Spleen (tissue), 11 donors: ENCODE measurements around the gene BMP2. TPM values are rescaled to one million over a fixed set of nuclear protein-coding genes. Genes with fewer than 3 reads are reported as not detected.

Experiments
- DNase-seq: peaks from one replicate; pipeline ENCODE4 v3.0.0-alpha.2; 2020
- H3K27ac ChIP-seq, 8 donors: fragments of 200-600 bp; sonication (generic) in 7 of 8; 1 replicate in 4 of 8; 2 replicates in 4 of 8; pipeline versions ENCODE4 v1.5.0 to v1.8.0; 2016 to 2021; ENCODE audit warnings: inconsistent platforms in 4 of 8, mild to moderate bottlenecking in 4 of 8, moderate library complexity in 1 of 8
- H3K27me3 ChIP-seq, 7 donors: fragments of 200-600 bp; sonication (generic) in 6 of 7; replicated peaks in 1 of 7; 1 replicate in 4 of 7; 2 replicates in 3 of 7; pipeline versions ENCODE4 v1.5.0 to v1.8.0; 2016 to 2021; ENCODE audit warnings: inconsistent platforms in 3 of 7, mild to moderate bottlenecking in 1 of 7
- H3K36me3 ChIP-seq, 6 donors: fragments of 200-600 bp; sonication (generic) in 5 of 6; 1 replicate in 4 of 6; 2 replicates in 2 of 6; pipeline versions ENCODE4 v1.5.0 to v1.8.0; 2016 to 2021; ENCODE audit warnings: inconsistent platforms in 2 of 6
- H3K4me1 ChIP-seq, 6 donors: fragments of 200-600 bp; sonication (generic) in 5 of 6; 1 replicate in 3 of 6; 2 replicates in 3 of 6; pipeline versions ENCODE4 v1.5.0 to v1.8.0; 2016 to 2021; ENCODE audit warnings: inconsistent platforms in 3 of 6
- H3K4me3 ChIP-seq, 8 donors: fragments of 200-600 bp; sonication (generic) in 7 of 8; 1 replicate in 4 of 8; 2 replicates in 4 of 8; pipeline versions ENCODE4 v1.5.0 to v1.8.0; 2016 to 2021; ENCODE audit warnings: inconsistent platforms in 4 of 8, mild to moderate bottlenecking in 4 of 8, moderate library complexity in 2 of 8
- H3K9me3 ChIP-seq, 8 donors: fragments of 200-600 bp; sonication (generic) in 7 of 8; 1 replicate in 4 of 8; 2 replicates in 4 of 8; pipeline versions ENCODE4 v1.5.0 to v1.8.0; 2016 to 2021; ENCODE audit warnings: inconsistent platforms in 4 of 8
- CTCF ChIP-seq, 11 experiments: fragments of 200-600 bp in 7 of 11; fragments of 450-650 bp in 4 of 11; sonication (generic) in 4 of 11; IDR thresholded peaks in 8 of 11; conservative IDR thresholded peaks in 3 of 11; 1 replicate in 7 of 11; 2 replicates in 4 of 11; pipeline versions ENCODE4 v1.4.0 to v1.8.0; 2016 to 2021; ENCODE audit warnings: antibody characterized with exemption in 11 of 11, inconsistent platforms in 4 of 11, mild to moderate bottlenecking in 1 of 11
- POLR2A ChIP-seq, 3 donors: fragments of 450-650 bp; IDR thresholded peaks; one replicate each; pipeline ENCODE4 v1.5.1; 2017; ENCODE audit warnings: antibody characterized with exemption in 3 of 3, mild to moderate bottlenecking in 1 of 3
- POLR2AphosphoS5 ChIP-seq, 3 donors: sonication (generic); formaldehyde crosslinking; IDR thresholded peaks; one replicate each; pipeline ENCODE4 v1.5.1; 2017; ENCODE audit warnings: antibody characterized with exemption in 3 of 3
- WGBS, 5 donors: extraction: QIAGEN DNeasy Blood & Tissue Kit in 3 of 5; methylation state at CpG; one replicate each; pipeline versions ENCODE4 v1.1.5 to v1.1.7; 2013 to 2018; 5-methylcytosine and 5-hydroxymethylcytosine counted together
- intact Hi-C: fragments of 100-400 bp; cut with DNase I; formaldehyde crosslinking; loops from one replicate; pipeline ENCODE4 v1.15.0; 2023; ENCODE audit warnings: low total_unique reads
- polyA plus RNA-seq, 3 donors: library from polyadenylated mRNA; stranded (reverse); fragments of 200-250 nt; gene quantifications; one replicate each; pipeline ENCODE4 v1.2.1, GENCODE V29; 2013
- total RNA-seq, 7 donors: library from RNA; depleted of rRNA in 3 of 7; stranded (reverse); fragments of >200 nt in 3 of 7; fragmentation: NEBNext Ultra II Directional in 4 of 7; extraction: Animal tissue kit (Norgen Biotek cat#: 25700) in 4 of 7; gene quantifications; one replicate each; pipeline versions ENCODE4 v1.1.0 to v1.2.1, GENCODE V29; 2016 to 2021
- donor health status: healthy with polysubstance abuse.
- donor health status: DM: no; HTN: no; CAD: no; lungs with moderate emphysema.
- donor health status: DM: no; HTN: no; CAD: no.
- donor health status: Bipolar disorder and iron deficiency.
- donor health status: healthy.
- donor health status: DM: no; HTN: no; CAD: no.
- donor health status: DM: yes; HTN: yes; CAD: no.

BMP2 gene
- total and polyA plus RNA-seq, 10 donors, result 1.7 to 30.1 (median 15.0) TPM

DNA sequence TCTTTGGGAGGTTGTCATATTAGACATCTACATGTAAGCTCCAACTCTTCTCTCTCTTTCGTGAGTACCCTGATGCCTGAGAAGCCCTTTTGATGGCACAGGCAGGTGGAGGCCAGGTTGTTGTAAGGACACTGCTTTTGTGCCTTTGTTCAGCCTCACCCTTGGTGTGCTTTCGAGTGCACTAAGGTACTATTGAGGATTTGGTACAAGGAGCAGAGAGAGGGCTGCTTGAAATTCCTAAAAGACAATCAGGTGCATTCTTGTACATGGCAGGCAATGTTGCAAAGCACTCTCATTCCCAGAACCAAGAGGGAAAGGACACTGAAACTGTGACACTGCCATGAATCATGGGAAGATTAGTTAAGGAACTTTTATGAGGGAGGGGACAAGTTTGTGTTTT, 19.1 kb downstream of the BMP2 start:
- no peak for DNase-seq
- WGBS, 5 donors, result 74 to 83% (median 78%) methylated on average over 2 of the region's 2 CpGs
- Histone ChIP-seq H3K4me3 (no peak overlapping the region), H3K9me3 (no peaks in the 10 kb centered on the region), H3K36me3 (no peaks in the 10 kb centered on the region), H3K4me1 (peaks cover 0 to 10% (median 3%) of the 10 kb centered on the region in 6 donors), H3K27me3 (no peaks in the 10 kb centered on the region), H3K27ac (no peak overlapping the region)
- intact Hi-C loops, result no loop called here
- TF ChIP-seq POLR2A (IDR thresholded peaks at IDR 0.05), result no peak
- TF ChIP-seq CTCF (IDR thresholded peaks at IDR 0.05 in 8 of 11, conservative IDR thresholded peaks at IDR 0.05 in 3 of 11), result no peak
- TF ChIP-seq POLR2AphosphoS5 (IDR thresholded peaks at IDR 0.05), result no peak

DNA sequence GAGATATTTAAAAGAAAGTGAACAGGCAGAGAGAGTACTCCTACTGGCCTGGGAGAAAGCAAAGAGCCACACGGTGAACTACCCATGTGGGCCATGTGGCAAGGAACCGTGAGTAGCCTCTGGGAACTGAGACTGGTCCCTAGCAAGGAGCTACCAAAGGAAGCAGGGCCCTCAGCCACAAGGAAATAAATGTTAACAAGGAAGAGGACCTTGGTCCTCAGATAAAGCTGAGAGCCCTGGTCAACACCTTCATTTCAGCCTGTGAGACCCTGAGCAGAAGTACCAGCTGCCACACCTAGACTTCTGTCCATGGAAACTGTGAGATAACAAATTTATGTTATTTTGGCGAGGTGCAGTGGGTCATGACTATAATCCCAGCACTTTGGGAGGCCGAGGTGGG, 25.3 kb downstream of the BMP2 start:
- Histone ChIP-seq H3K36me3 (no peaks in the 10 kb centered on the region), H3K27ac (no peak overlapping the region), H3K27me3 (no peaks in the 10 kb centered on the region), H3K4me3 (no peak overlapping the region), H3K9me3 (no peaks in the 10 kb centered on the region), H3K4me1 (no peaks in the 10 kb centered on the region)
- intact Hi-C loops, result no loop called here
- DNase-seq, result no peak
- 80 to 85% (median 84%) methylated on average over 4 of the region's 4 CpGs for WGBS, 5 donors
- TF ChIP-seq POLR2A (IDR thresholded peaks at IDR 0.05) (no peak), CTCF (IDR thresholded peaks at IDR 0.05 in 8 of 11, conservative IDR thresholded peaks at IDR 0.05 in 3 of 11) (no peak), POLR2AphosphoS5 (IDR thresholded peaks at IDR 0.05) (no peak)

- no peak for DNase-seq
- 88 to 97% (median 93%) methylated on average over 2 of the region's 2 CpGs for WGBS, 5 donors
- TF ChIP-seq POLR2AphosphoS5 (IDR thresholded peaks at IDR 0.05), result no peak
- no peaks in the 10 kb centered on the region for H3K36me3 ChIP-seq
- H3K4me3 ChIP-seq, result no peak overlapping the region
- no peak overlapping the region for H3K27ac ChIP-seq
- no peaks in the 10 kb centered on the region for H3K4me1 ChIP-seq
- intact Hi-C loops, result no loop called here
- H3K27me3 ChIP-seq, result no peaks in the 10 kb centered on the region
- peaks cover 0 to 13% (median 0%) of the 10 kb centered on the region in 8 donors for H3K9me3 ChIP-seq
Measured at GRCh38 chr20:6802227-6802626, 34.7 kb downstream of the BMP2 start.

DNA sequence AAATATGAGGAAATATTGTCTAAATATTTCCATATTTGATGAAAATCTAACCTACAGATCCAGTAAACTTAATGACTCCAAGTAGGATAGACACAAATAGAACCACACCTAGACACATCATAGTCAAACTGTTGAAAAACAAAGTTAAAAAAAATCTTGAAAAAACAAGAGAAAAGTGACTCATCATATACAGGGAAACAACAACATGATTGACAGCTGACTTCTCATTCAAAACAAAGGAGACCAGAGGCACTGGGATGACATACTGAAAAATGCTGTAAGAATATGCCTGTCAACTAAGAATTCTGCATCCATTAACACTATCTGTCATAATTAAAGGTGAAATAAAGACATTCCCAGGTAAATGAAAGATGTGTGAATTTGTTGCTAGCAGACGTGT, 38.8 kb downstream of the BMP2 start:
- DNase-seq, result no peak
- TF ChIP-seq POLR2AphosphoS5 (IDR thresholded peaks at IDR 0.05) (no peak), POLR2A (IDR thresholded peaks at IDR 0.05) (no peak), CTCF (IDR thresholded peaks at IDR 0.05 in 8 of 11, conservative IDR thresholded peaks at IDR 0.05 in 3 of 11) (no peak)
- H3K36me3 ChIP-seq, result no peaks in the 10 kb centered on the region
- no peak overlapping the region for H3K4me3 ChIP-seq
- peaks cover 0 to 13% (median 0%) of the 10 kb centered on the region in 8 donors for H3K9me3 ChIP-seq
- H3K27ac ChIP-seq, result no peak overlapping the region
- WGBS, 5 donors, result 78 to 90% (median 87%) methylated on average over 1 of the region's 1 CpG
- peaks cover 0 to 4% (median 0%) of the 10 kb centered on the region in 7 donors for H3K27me3 ChIP-seq
- H3K4me1 ChIP-seq, result peaks cover 0 to 4% (median 0%) of the 10 kb centered on the region in 6 donors
- intact Hi-C loops, result no loop called here
